Retina (tissue), 1 donor: ENCODE results near the gene DNAH11.
"Not testable (repeated sequence)": the region's sequence is repeated elsewhere in the genome, so short reads cannot be mapped to it uniquely, and the experiment has no call there.

Experiments used
- DNase-seq: peaks from one replicate; pipeline ENCODE4 v3.0.0-alpha.2; 2016

The DNAH11 gene

DNA sequence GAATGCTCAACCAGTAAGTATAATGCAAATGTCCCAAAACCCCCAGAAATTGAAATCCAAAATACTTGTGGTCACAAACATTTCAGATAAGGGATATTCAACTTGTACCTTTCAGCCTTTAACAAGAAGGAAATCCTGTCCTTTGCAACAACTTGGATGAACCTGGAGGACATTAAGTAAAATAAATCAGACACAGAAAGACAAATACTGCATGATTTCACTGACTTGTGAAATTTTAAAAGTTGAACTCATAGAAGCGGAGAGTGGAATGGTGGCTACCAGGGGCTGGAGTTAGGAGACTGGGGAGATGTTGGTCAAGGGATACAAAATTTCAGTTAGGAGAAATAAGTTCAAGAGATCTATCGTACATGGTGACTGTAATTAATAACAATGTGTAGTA lies 187.6 kb downstream of the DNAH11 start:
- DNase-seq, result no peak

DNA sequence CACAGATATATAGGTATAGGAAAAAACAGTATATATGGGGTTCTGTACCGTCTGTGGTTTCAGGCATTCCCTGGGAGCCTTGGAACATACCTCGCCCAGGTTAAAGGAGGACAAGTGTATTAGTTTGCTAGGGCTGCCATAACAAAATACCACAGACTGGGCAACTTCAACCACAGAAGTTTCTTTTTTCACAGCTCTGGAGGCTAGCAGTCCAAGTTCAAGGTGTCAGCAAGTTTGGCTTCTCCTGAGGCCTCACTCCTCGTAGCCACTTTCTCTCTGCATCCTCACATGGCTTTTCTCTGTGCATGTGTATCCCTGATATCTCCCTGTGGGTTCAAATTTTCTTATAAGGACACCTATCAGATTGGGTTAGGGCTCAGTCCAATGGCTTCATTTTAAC lies 189.1 kb downstream of the DNAH11 start:
- no peak for DNase-seq

GRCh38 chr7:21732956-21733355 lies 190.1 kb downstream of the DNAH11 start:
- DNase-seq, result not testable (repeated sequence)

- DNase-seq, result no peak
These were observed 191.0 kb downstream of the DNAH11 start for GRCh38 chr7:21733837-21734236.

DNA sequence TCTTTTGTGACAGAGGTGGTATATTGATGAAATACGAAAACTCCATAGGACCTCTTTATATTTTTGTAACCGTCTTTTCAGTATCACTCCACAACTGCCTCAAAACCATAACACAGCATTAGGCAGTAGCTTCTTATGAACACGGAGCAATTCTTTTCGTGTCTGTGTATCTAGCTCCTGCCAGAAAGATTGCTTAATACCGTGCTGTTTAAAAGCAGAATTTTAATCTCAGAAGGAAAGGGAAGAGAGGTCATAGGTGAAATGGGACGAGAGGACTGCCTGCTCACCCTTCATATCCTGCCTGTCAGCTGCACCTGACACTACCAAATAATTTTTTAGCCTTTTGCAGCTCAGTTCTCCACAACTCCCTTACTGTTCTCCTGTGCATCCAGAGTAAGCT lies 200.7 kb downstream of the DNAH11 start:
- no peak for DNase-seq

DNA sequence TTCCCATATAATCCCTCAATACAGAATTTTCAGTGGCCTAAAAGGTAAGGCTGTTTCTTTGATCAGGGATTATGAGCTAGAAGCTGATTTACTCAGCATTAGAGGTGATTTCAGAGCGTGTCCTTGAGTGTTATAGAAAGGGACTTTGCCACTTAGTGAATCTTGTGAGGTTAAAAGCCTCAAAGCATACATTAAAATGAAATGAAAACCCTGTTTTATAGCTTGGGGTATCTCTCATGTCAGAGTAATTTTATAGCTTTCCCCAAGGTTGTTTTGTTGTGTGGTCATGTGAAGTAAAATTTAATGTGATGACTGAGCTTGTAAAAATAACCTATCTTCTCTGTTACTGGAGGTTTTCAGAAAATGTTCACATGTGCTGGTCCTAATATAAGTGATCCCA lies 204.1 kb downstream of the DNAH11 start:
- no peak for DNase-seq

DNA sequence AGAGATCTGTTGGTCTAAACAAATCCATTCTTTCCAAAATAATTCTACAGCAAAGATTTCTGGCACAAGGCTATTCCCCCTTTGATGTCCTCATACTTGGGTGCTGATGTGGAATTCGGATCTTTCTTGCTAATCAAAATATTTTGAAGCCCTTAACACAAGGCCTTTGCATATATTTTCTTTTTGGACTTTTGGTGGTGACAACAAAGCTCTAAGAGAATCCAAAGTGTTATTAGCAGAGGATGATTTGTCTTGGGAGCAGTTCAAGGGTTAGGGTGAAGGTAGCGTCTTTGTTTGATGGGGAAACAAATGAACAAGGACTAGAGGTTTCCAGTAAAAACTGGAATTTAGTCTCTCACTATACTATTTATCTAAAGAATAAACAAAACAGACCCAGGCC lies 205.0 kb downstream of the DNAH11 start:
- no peak for DNase-seq

DNA sequence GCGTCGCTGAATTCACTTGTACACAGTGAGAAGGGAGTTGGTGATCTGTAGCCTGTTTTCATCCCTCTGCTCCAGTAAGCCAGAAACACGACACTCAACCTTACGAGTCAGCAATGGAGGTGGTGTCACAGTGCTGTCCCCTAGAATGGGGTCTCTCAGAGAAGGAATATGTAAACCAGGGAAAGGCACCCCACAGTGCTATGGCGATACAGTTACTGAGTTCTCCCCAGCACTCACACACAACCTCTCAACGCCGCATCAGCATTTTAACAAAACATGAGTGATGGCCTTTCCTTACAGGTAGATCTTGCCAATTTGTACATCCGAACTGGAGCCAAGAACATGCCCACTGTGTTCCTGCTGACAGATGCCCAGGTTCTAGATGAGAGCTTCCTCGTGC lies 206.5 kb downstream of the DNAH11 start:
- DNase-seq, result no peak

DNA sequence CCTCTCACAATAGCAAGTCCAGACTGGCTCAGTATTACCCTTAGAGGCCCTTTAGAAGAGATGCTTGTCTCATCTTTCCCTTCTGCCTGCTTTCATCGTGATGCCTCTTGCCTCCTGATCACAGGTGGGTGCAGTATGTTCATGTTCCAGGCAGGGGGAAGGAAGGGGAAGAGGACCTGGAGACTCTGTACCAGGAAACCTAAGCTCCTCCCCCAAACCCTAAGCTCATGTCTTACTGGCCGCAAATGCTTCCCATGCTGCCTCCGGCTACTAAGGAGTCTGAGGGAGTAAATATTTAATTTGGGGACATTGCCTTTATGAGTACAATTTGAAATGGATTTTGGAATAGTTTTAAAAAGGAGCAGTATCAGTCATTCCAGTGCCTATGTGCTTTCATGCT lies 210.2 kb downstream of the DNAH11 start:
- no peak for DNase-seq

DNA sequence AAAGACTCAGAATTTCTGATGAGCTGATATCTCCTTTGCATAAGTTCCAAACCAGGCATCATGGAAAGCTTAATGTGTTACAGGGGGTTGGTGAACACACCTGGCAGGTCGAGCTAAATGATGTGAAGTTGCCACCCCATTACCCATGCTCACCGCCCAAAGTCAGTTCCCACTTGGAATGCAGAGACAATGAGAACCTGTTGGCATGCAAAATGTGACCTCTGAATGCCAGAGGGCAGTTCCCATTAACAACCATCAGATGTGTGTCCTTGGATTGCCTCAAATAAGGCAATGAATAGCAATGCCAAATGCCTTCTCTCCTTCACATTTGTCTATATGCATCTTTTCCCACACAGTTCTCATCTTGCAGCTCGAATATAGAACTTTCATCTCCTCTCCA lies 212.1 kb downstream of the DNAH11 start:
- DNase-seq, result no peak

DNA sequence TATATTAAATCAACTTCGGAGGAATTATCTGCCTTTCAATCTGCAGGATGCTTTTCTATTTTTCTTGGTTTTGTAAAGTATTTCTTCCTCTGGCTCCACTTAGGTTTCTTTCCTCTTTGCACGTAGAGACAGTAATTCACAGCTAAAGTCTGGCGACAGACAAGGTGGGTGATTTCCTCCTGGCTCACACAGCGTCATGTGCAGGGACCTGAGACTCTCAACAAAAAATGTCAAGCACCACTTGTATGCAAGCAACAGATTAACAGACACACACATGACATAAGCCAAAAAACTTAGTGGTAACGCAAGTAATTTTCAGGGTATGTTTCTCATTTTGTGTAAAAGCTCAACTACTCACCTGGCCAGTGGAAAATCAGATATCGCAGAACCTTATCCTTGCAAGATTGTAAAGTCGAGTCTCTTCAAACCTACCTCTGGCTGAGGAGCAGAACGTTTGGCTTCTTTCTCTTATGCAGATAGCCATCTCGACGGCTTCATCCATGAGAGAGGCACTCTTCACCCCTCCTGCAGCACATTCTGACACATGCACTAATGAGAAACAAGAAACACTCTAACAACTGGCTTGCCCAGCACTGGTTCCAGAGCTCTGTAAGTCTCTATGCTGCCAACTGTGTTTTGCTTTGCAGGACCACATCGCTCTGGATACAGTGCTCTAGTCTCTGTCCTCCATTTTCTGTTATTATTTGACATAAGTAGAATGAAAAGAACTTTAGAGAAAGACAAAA lies 214.9 kb downstream of the DNAH11 start:
- DNase-seq, result no peak

DNA sequence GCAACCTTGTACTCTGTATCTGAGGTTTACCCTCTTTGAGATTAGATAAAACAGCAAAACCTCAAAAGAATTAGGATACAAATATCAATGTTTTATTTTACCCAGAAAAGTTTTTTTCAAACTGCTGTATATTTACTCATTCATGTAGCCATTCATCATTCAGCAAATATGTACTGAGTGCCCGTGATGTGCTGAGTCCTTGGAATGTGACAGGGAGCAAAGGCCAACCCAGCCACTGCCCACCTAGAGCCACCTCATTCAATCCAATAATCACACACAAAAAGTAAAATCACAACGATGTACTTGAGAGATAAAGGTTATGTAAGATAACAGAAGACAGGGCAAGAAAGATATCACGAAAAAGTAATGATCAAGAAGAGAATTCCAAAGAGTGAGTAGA lies 215.4 kb downstream of the DNAH11 start:
- no peak for DNase-seq

DNA sequence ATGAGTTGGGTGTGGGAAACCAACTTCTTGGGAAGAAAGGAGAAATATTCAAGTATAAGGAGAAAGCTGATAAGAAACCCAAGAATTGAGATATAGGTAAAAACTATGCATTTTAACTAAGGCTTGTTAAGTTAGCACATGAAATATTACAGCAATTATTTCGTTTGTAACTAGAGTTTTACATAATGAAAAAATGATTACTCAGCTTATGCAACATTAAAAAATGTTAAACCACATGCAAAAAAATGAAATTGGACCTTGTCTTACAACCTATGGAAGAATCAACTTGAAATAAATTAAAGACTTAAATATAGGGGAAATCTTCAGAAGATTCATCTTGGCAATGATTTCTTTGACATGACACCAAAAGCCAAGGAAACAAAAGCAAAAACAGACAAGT lies 219.6 kb downstream of the DNAH11 start:
- DNase-seq, result no peak

GRCh38 chr7:21763818-21764217 lies 221.0 kb downstream of the DNAH11 start:
- no peak for DNase-seq

- no peak for DNase-seq
These were observed 223.4 kb downstream of the DNAH11 start for GRCh38 chr7:21766218-21766617.

DNA sequence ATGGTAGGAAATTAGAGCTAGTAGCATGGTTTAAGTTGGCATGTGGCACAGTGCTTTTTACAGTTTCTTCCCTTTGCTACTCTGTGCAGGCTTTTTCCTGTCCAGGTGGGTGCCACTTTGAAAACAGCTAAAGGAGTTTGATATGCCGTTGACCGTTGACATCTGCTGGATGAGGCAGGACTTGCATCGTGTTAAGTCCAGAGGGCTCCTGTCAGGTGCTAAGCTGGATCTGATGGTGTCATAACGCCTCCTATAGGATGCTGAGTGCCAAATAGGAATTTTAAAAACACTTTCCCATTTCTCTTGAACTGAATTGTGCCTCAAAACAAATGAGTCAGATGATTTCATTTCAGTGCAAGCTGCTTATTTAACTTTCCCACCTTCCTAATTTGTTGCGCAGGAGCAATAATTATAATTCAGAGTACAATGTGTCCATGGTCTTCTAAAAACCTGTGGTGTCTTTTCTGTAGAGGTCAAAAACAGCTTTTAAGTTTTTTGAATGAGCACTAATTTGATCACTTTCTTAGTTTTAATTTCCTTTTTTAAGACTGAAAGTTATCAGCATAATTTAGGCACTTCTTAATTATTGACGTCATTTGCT lies 224.6 kb downstream of the DNAH11 start:
- peak; percentile 74 for DNase-seq

DNA sequence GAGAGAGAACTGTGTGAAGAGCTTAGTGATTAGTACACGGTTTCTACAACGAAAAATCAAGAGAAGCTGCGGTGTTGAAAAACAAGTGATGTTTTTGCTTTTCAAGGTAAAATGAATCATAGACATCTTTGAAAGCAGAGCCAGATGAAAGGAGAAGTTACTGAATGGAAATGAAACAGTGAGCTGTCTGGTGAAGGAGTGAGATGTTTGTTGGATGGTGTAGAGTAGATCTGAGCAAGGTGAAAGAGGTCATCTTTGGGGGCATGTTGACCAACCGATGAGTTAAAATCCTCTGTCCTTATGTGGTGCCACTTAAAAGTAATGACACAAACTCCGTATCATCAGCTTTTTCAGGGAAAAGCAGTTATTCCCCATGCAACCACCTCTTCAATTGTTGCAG lies 225.4 kb downstream of the DNAH11 start:
- DNase-seq, result no peak

- no peak for DNase-seq
These were observed 228.4 kb downstream of the DNAH11 start for GRCh38 chr7:21771266-21771665.

- peak; percentile 70 for DNase-seq
These were observed 229.2 kb downstream of the DNAH11 start for GRCh38 chr7:21771906-21772610.

DNA sequence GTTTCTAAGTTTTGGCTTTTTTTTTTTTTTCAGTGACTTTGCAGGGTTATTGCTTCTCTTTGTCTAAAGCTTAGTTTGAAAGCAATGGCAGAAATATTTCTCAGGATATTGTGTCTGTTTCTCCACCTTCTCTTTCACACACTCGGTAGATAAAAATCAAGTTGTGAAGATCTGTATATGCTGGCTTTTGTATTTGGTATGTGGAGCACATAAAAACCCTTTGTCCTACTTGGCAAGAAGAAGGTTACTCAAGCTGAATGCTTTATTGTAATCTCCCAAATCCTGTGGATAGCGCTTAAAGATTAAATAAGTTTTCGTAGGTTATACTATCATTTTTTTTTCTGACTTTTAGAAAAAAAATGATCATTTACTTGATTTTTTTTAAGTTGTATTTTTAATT lies 230.5 kb downstream of the DNAH11 start:
- DNase-seq, result peak; percentile 47

DNA sequence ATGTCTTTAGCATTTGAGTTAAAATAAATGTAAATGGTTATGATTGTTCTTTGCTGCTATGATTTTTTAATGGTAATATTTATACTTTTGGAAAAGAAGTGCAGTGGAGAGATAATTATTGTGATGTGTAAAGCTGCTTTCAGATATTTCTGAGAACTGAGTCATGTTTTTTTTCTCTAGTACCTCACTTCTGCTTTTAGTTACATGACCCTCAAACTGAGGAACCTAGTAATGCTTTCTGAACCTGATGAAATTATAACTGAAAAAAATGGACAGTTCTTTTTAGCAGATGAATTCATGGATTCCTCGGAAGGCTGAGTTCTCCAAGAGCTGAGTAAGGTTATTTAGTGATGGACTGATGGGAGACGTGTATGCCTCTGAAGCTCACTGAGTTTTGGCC lies 235.1 kb downstream of the DNAH11 start:
- DNase-seq, result no peak

DNA sequence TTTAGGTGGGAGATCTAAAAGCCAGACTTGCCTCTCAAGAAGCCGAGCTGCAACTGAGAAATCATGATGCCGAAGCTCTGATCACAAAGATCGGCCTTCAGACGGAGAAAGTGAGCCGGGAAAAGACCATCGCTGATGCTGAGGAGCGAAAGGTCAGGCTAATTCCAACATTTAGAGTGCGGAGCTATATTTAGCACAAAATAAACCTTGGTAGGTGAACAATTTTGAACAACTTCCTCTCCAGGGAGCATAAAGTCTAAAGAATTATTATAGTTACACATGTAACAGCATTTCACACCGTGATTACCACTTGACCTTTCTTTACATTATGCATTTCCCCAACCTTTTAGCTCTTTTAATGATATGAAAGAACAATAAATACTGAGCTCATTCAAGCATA lies 236.1 kb downstream of the DNAH11 start:
- no peak for DNase-seq

- DNase-seq, result no peak
These were observed 240.2 kb downstream of the DNAH11 start for GRCh38 chr7:21782996-21783395.

- DNase-seq, result no peak
These were observed 242.2 kb downstream of the DNAH11 start for GRCh38 chr7:21784989-21785388.
